Spleen (tissue), 11 donors: ENCODE measurements around the gene LRRC49. TPM values are rescaled to one million over a fixed set of nuclear protein-coding genes. Genes with fewer than 3 reads are reported as not detected.

Source experiments
- DNase-seq: peaks from one replicate; pipeline ENCODE4 v3.0.0-alpha.2; 2020
- H3K27ac ChIP-seq, 8 donors: fragments of 200-600 bp; sonication (generic) in 7 of 8; 1 replicate in 4 of 8; 2 replicates in 4 of 8; pipeline versions ENCODE4 v1.5.0 to v1.8.0; 2016 to 2021; ENCODE audit warnings: inconsistent platforms in 4 of 8, mild to moderate bottlenecking in 4 of 8, moderate library complexity in 1 of 8
- H3K27me3 ChIP-seq, 7 donors: fragments of 200-600 bp; sonication (generic) in 6 of 7; replicated peaks in 1 of 7; 1 replicate in 4 of 7; 2 replicates in 3 of 7; pipeline versions ENCODE4 v1.5.0 to v1.8.0; 2016 to 2021; ENCODE audit warnings: inconsistent platforms in 3 of 7, mild to moderate bottlenecking in 1 of 7
- H3K36me3 ChIP-seq, 6 donors: fragments of 200-600 bp; sonication (generic) in 5 of 6; 1 replicate in 4 of 6; 2 replicates in 2 of 6; pipeline versions ENCODE4 v1.5.0 to v1.8.0; 2016 to 2021; ENCODE audit warnings: inconsistent platforms in 2 of 6
- H3K4me1 ChIP-seq, 6 donors: fragments of 200-600 bp; sonication (generic) in 5 of 6; 1 replicate in 3 of 6; 2 replicates in 3 of 6; pipeline versions ENCODE4 v1.5.0 to v1.8.0; 2016 to 2021; ENCODE audit warnings: inconsistent platforms in 3 of 6
- H3K4me3 ChIP-seq, 8 donors: fragments of 200-600 bp; sonication (generic) in 7 of 8; 1 replicate in 4 of 8; 2 replicates in 4 of 8; pipeline versions ENCODE4 v1.5.0 to v1.8.0; 2016 to 2021; ENCODE audit warnings: inconsistent platforms in 4 of 8, mild to moderate bottlenecking in 4 of 8, moderate library complexity in 2 of 8
- H3K9me3 ChIP-seq, 8 donors: fragments of 200-600 bp; sonication (generic) in 7 of 8; 1 replicate in 4 of 8; 2 replicates in 4 of 8; pipeline versions ENCODE4 v1.5.0 to v1.8.0; 2016 to 2021; ENCODE audit warnings: inconsistent platforms in 4 of 8
- POLR2A ChIP-seq, 3 donors: fragments of 450-650 bp; IDR thresholded peaks; one replicate each; pipeline ENCODE4 v1.5.1; 2017; ENCODE audit warnings: antibody characterized with exemption in 3 of 3, mild to moderate bottlenecking in 1 of 3
- POLR2AphosphoS5 ChIP-seq, 3 donors: sonication (generic); formaldehyde crosslinking; IDR thresholded peaks; one replicate each; pipeline ENCODE4 v1.5.1; 2017; ENCODE audit warnings: antibody characterized with exemption in 3 of 3
- WGBS, 5 donors: extraction: QIAGEN DNeasy Blood & Tissue Kit in 3 of 5; methylation state at CpG; one replicate each; pipeline versions ENCODE4 v1.1.5 to v1.1.7; 2013 to 2018; 5-methylcytosine and 5-hydroxymethylcytosine counted together
- intact Hi-C: fragments of 100-400 bp; cut with DNase I; formaldehyde crosslinking; loops from one replicate; pipeline ENCODE4 v1.15.0; 2023; ENCODE audit warnings: low total_unique reads
- polyA plus RNA-seq, 3 donors: library from polyadenylated mRNA; stranded (reverse); fragments of 200-250 nt; gene quantifications; one replicate each; pipeline ENCODE4 v1.2.1, GENCODE V29; 2013
- total RNA-seq, 7 donors: library from RNA; depleted of rRNA in 3 of 7; stranded (reverse); fragments of >200 nt in 3 of 7; fragmentation: NEBNext Ultra II Directional in 4 of 7; extraction: Animal tissue kit (Norgen Biotek cat#: 25700) in 4 of 7; gene quantifications; one replicate each; pipeline versions ENCODE4 v1.1.0 to v1.2.1, GENCODE V29; 2016 to 2021
- TF ChIP-seq, protein P1 (sequence below), 11 experiments: fragments of 200-600 bp in 7 of 11; fragments of 450-650 bp in 4 of 11; sonication (generic) in 4 of 11; IDR thresholded peaks in 8 of 11; conservative IDR thresholded peaks in 3 of 11; 1 replicate in 7 of 11; 2 replicates in 4 of 11; pipeline versions ENCODE4 v1.4.0 to v1.8.0; 2016 to 2021; ENCODE audit warnings: antibody characterized with exemption in 11 of 11, inconsistent platforms in 4 of 11, mild to moderate bottlenecking in 1 of 11
- donor health status: healthy with polysubstance abuse.
- donor health status: DM: no; HTN: no; CAD: no; lungs with moderate emphysema.
- donor health status: DM: no; HTN: no; CAD: no.
- donor health status: Bipolar disorder and iron deficiency.
- donor health status: healthy.
- donor health status: DM: no; HTN: no; CAD: no.
- donor health status: DM: yes; HTN: yes; CAD: no.

Gene LRRC49
- total and polyA plus RNA-seq, 10 donors = 0.62 to 4.1 (median 2.4) TPM

DNA sequence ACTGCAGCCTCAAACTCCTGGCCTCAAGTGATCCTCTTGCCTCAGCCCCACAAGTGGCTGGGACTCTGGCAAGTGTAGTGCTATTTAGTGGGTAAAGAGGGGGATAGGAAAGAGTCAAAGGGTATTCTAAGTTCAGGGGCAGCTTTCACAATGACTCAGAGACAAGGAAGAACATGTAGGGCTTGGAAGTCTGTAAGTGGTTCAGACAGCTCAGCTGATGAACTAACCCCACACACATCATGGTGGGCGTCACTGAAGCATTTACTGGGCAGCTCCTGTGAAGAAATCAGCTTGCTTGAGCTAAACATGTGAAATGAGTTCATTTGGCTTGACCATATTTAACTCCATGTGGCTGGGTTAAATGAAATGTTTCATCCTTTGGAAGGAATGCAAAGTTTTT is 188.1 kb downstream of the LRRC49 start:
- DNase-seq = no peak
- 45 to 72% (median 64%) methylated on average over 1 of the region's 1 CpG for WGBS, 5 donors
- H3K27me3 ChIP-seq = peaks cover 0 to 31% (median 0%) of the 10 kb centered on the region in 7 donors
- no peaks in the 10 kb centered on the region for H3K4me1 ChIP-seq
- H3K27ac ChIP-seq = no peak overlapping the region
- no peak for TF ChIP-seq POLR2AphosphoS5 (IDR thresholded peaks at IDR 0.05)
- TF ChIP-seq, protein P1, sequence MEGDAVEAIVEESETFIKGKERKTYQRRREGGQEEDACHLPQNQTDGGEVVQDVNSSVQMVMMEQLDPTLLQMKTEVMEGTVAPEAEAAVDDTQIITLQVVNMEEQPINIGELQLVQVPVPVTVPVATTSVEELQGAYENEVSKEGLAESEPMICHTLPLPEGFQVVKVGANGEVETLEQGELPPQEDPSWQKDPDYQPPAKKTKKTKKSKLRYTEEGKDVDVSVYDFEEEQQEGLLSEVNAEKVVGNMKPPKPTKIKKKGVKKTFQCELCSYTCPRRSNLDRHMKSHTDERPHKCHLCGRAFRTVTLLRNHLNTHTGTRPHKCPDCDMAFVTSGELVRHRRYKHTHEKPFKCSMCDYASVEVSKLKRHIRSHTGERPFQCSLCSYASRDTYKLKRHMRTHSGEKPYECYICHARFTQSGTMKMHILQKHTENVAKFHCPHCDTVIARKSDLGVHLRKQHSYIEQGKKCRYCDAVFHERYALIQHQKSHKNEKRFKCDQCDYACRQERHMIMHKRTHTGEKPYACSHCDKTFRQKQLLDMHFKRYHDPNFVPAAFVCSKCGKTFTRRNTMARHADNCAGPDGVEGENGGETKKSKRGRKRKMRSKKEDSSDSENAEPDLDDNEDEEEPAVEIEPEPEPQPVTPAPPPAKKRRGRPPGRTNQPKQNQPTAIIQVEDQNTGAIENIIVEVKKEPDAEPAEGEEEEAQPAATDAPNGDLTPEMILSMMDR (IDR thresholded peaks at IDR 0.05 in 8 of 11, conservative IDR thresholded peaks at IDR 0.05 in 3 of 11) = no peak
- TF ChIP-seq POLR2A (IDR thresholded peaks at IDR 0.05) = no peak
- peaks cover 0 to 9% (median 2%) of the 10 kb centered on the region in 8 donors for H3K9me3 ChIP-seq
- no peak overlapping the region for H3K4me3 ChIP-seq
- no peaks in the 10 kb centered on the region for H3K36me3 ChIP-seq
- intact Hi-C loops = no loop called here

DNA sequence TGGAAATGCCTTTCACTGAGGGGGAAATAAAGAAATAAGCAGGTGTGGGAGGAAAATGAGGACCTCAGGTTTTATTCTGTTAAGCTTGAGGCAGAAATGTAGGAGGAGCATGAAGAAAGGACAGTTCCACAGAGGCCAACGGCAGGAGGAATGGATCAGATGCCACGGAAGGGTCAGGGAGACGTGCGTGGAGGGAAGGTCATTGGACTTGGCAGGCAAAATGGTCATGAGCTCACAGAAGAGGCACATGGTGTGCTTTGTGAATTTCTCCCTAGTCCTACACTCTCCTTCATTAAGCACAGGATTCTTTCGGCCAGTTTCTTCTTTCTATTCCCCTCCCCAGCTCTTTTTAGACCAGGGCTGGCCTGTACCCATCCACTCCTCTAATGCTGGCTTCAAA is 190.2 kb downstream of the LRRC49 start:
- H3K9me3 ChIP-seq = peaks cover 0 to 1% (median 0%) of the 10 kb centered on the region in 8 donors
- no peak overlapping the region for H3K4me3 ChIP-seq
- no peaks in the 10 kb centered on the region for H3K4me1 ChIP-seq
- no peaks in the 10 kb centered on the region for H3K36me3 ChIP-seq
- 61 to 86% (median 70%) methylated on average over 5 of the region's 5 CpGs for WGBS, 5 donors
- intact Hi-C loops = no loop called here
- no peak overlapping the region for H3K27ac ChIP-seq
- H3K27me3 ChIP-seq = peaks cover 0 to 34% (median 0%) of the 10 kb centered on the region in 7 donors
- TF ChIP-seq POLR2AphosphoS5 (IDR thresholded peaks at IDR 0.05) (no peak), POLR2A (IDR thresholded peaks at IDR 0.05) (no peak)
- TF ChIP-seq, protein P1 (IDR thresholded peaks at IDR 0.05 in 8 of 11, conservative IDR thresholded peaks at IDR 0.05 in 3 of 11) = no peak
- DNase-seq = no peak

DNA sequence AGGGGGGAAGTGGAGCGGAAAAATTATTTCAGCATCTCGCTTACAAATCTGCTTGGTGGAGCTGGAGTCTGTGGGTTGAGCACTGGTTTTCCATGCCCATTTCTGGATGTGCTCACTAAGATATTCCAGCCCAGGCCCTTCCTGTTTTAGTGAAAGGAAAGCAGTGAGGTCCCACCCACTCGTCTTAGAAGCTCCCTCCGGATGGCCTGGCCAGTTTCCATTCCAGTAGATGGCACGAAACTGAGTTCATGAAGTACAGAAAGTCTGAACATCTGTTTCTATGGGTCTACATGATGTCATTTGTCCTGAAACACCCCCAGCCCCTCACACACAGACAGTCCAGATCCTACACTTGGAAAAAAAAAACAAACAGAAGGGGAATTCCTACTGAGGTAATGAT is 190.7 kb downstream of the LRRC49 start:
- H3K4me1 ChIP-seq = no peaks in the 10 kb centered on the region
- H3K36me3 ChIP-seq = no peaks in the 10 kb centered on the region
- H3K27me3 ChIP-seq = peaks cover 0 to 32% (median 0%) of the 10 kb centered on the region in 7 donors
- TF ChIP-seq, protein P1 (IDR thresholded peaks at IDR 0.05 in 8 of 11, conservative IDR thresholded peaks at IDR 0.05 in 3 of 11) = no peak
- TF ChIP-seq POLR2AphosphoS5 (IDR thresholded peaks at IDR 0.05) (no peak), POLR2A (IDR thresholded peaks at IDR 0.05) (no peak)
- intact Hi-C loops = no loop called here
- H3K9me3 ChIP-seq = peaks cover 0 to 7% (median under 1%) of the 10 kb centered on the region in 8 donors
- no peak overlapping the region for H3K27ac ChIP-seq
- no peak overlapping the region for H3K4me3 ChIP-seq
- no peak for DNase-seq
- WGBS, 5 donors = 53 to 76% (median 72%) methylated on average over 5 of the region's 5 CpGs

DNA sequence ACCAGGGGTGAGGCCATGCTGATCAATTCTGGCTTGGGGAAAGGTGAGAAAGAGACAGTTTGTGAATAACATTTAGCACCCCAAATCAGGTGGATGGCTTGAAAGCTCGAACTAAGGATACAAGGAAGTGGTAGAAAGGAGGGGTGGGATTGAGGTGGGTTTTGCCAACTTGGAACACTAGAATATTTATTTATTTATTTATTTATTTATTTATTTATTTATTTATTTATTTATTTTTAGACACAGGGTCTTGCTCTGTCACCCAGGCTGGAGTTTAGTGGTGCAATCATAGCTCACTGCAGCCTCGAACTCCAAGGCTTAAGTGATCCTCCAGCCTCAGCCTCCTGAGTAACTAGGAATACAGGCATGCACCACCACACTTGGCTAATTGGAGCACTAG is 191.6 kb downstream of the LRRC49 start:
- Histone ChIP-seq H3K9me3 (peaks cover 0 to 16% (median 3%) of the 10 kb centered on the region in 8 donors), H3K36me3 (no peaks in the 10 kb centered on the region), H3K27ac (no peak overlapping the region), H3K4me3 (no peak overlapping the region), H3K27me3 (peaks cover 0 to 37% (median 0%) of the 10 kb centered on the region in 7 donors), H3K4me1 (no peaks in the 10 kb centered on the region)
- no peak for TF ChIP-seq POLR2AphosphoS5 (IDR thresholded peaks at IDR 0.05)
- TF ChIP-seq POLR2A (IDR thresholded peaks at IDR 0.05) = no peak
- TF ChIP-seq, protein P1 (IDR thresholded peaks at IDR 0.05 in 8 of 11, conservative IDR thresholded peaks at IDR 0.05 in 3 of 11) = no peak
- whole genome bisulfite sequencing, 5 donors = 75 to 91% (median 89%) methylated on average over 2 of the region's 2 CpGs
- intact Hi-C loops = no loop called here
- no peak for DNase-seq
